WERI-Rb-1 (cell line): ENCODE measurements around the gene ADAM8.

Source experiments
- DNase-seq: peaks from one replicate; pipeline ENCODE4 v3.0.0-alpha.2; 2020
- H3K27ac ChIP-seq: fragments of 250-450 bp; sonication (Bioruptor Pico); 2 replicates; pipeline ENCODE4 v1.5.1; 2020; ENCODE audit warnings: mild to moderate bottlenecking, moderate library complexity
- H3K27me3 ChIP-seq: fragments of 250-450 bp; sonication (Bioruptor Pico); 2 replicates; pipeline ENCODE4 v1.5.1; 2021; ENCODE audit warnings: mild to moderate bottlenecking, low read depth, moderate library complexity; ENCODE audit not compliant: insufficient read depth, severe bottlenecking
- H3K36me3 ChIP-seq: fragments of 250-450 bp; sonication (Bioruptor Pico); 2 replicates; pipeline ENCODE4 v1.5.1; 2020; ENCODE audit warnings: mild to moderate bottlenecking, moderate library complexity
- H3K4me3 ChIP-seq: 2 replicates; pipeline ENCODE4 v1.5.1; 2011; ENCODE audit warnings: low read depth, mild to moderate bottlenecking, control low read depth, low read length
- H3K9me3 ChIP-seq: fragments of 250-450 bp; sonication (Bioruptor Pico); 2 replicates; pipeline ENCODE4 v1.5.1; 2021; ENCODE audit warnings: mild to moderate bottlenecking, moderate library complexity; ENCODE audit not compliant: severe bottlenecking
- CTCF ChIP-seq: IDR thresholded peaks from 2 replicates; pipeline ENCODE4 v1.5.1; 2011; ENCODE audit warnings: low read depth, mild to moderate bottlenecking, control low read depth, inconsistent platforms, low read length

The ADAM8 gene

GRCh38 chr10:133277993-133278576, 1.4 kb upstream of the ADAM8 start:
- H3K36me3 ChIP-seq = peaks cover 15% of the 10 kb centered on the region
- no peak overlapping the region for H3K27ac ChIP-seq
- DNase-seq = no peak
- H3K4me3 ChIP-seq = no peak overlapping the region
- H3K27me3 ChIP-seq = peaks cover 10% of the 10 kb centered on the region
- no peaks in the 10 kb centered on the region for H3K9me3 ChIP-seq
- TF ChIP-seq CTCF = no peak

DNA sequence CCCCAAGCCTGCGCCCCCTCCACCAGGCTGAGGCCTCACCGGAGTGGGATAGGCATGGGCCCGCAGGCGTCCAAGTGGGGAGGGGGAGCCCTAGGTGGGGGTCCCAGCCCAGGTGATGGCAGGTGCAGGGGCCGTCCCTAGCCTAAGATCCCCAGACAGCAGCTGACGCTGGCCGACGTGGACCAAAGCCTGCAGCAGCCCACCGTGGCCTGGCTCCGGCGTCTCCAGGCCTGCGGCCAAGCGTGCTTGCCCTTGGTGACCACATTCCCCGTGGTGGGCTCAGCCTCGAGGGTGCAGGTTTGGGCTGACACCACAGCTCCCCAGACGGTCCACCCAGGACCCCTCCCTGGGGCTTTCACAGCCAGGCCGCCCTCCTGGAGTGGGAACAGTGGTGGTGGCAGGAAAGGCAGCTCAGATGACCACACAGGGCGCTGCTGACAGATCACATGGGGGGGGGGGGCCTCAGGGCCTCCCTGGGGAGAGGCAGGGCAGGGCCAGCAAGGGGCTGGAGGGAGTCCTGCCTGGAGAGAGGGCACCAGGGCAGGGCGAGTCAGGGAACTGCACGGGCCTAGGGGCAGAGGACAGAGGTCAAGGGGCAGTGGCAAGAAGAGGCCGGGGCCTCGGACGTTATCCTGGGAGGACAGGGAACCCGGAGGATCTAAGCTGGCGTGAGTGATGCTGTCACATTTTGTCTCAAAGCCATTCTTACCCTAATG, 767 bp upstream of the ADAM8 start:
- no peak for TF ChIP-seq CTCF
- no peak overlapping the region for H3K4me3 ChIP-seq
- H3K36me3 ChIP-seq = peaks cover 9% of the 10 kb centered on the region
- H3K9me3 ChIP-seq = no peaks in the 10 kb centered on the region
- no peak overlapping the region for H3K27ac ChIP-seq
- no peak for DNase-seq
- peaks cover 10% of the 10 kb centered on the region for H3K27me3 ChIP-seq

DNA sequence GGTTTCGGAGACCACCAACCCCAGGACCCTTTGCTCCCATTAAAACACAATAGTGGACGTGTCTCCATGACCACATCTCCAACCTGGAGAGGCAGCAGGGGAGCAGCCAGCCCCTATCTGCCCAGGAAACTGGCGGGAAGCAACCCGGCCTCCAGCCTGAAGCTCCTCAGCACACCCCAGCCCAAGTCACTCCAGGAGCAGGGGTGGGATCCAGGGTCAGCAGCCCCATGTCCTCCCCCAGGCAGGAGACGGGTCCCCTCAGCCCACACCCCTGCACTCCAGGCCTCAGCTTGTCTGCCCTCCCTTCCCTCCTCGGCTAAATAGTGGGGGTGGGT, 601 bp downstream of the ADAM8 start:
- no peak overlapping the region for H3K27ac ChIP-seq
- TF ChIP-seq CTCF = no peak
- H3K36me3 ChIP-seq = peaks cover 4% of the 10 kb centered on the region; the same call in 1 of the 2 replicates
- no peaks in the 10 kb centered on the region for H3K9me3 ChIP-seq
- no peak for DNase-seq
- peak overlapping the region; percentile 40; the same call in 1 of the 2 replicates for H3K4me3 ChIP-seq
- peaks cover 10% of the 10 kb centered on the region for H3K27me3 ChIP-seq

DNA sequence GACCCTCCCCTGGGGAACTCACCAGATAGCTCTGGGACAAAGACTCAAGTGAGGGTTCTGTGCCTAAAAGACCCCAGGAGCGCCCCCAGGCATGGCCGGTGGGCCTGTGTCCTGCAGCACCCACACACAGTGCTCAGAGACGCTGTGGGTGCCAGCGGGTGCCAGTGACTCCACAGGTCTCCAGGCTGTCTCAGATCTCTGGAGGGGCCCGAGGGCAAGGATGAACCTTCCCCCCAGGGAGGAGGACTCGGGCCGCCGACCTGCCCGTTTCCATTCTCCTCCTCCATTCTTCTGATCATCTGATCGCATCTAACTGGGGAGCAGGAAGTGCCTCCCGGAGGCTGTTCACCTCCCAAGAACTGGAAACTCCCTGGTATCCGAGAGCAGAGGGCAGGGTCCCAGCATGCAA, 980 bp downstream of the ADAM8 start:
- TF ChIP-seq CTCF = 0 out of 2 replicates have a peak, but pooled peaks have one; percentile 12
- no peaks in the 10 kb centered on the region for H3K9me3 ChIP-seq
- peaks cover 4% of the 10 kb centered on the region; the same call in 1 of the 2 replicates for H3K36me3 ChIP-seq
- H3K27ac ChIP-seq = no peak overlapping the region
- peaks cover 10% of the 10 kb centered on the region for H3K27me3 ChIP-seq
- no peak overlapping the region for H3K4me3 ChIP-seq
- no peak for DNase-seq

DNA sequence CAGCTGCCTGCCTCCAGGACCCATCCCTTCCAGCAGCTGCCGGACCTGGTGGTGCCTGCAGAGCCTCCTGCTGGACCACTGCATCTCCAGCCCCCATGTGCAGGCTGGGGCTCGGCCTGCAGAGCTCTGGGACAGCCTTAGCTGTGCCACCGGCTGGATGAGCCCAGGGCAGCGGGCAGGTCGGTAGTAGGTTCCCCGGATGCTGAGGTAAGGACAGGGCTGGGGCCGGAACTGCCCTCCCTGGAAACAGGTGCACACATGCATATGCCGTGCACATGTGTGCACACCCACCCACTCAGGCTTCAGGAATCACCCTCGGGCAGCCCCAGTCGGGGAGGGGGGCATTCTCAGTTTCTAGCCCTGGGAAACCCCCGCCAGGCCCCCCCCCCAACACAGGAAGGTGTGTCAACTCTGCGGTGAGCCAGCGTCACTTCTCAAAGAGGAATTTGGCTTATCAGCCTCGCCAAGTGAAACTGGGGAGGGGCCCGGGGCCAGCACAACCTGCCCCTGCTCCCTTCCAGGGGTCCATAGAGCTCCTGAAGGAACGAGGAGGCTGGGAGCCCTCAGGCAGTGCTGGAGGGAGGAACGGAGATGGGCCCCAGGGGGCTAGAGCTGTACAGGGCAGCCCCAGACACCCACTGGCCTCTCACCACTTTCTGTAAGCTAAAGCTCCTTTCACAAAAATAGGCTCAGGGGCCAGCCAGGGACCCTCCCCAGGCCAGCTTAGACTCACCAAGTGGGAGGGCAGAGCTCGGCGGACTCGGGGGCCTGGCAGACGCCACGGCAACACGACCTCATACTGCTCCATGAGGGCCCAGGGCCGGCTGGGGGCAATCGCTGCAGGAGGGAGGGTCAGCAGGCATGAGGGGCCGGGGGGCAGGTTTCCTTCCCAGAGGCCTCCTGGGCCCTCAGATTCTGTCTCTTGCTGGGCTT, 1.7 kb downstream of the ADAM8 start:
- no peaks in the 10 kb centered on the region for H3K9me3 ChIP-seq
- TF ChIP-seq CTCF = 0 out of 2 replicates have a peak, but pooled peaks have one; percentile 22
- H3K36me3 ChIP-seq = peaks cover 4% of the 10 kb centered on the region; the same call in 1 of the 2 replicates
- peaks cover 10% of the 10 kb centered on the region for H3K27me3 ChIP-seq
- DNase-seq = no peak
- H3K4me3 ChIP-seq = no peak overlapping the region
- H3K27ac ChIP-seq = no peak overlapping the region
